Measurements from ENCODE around the gene ARMC10.
"Not testable (repeated sequence)": the region's sequence is repeated elsewhere in the genome, so short reads cannot be mapped to it uniquely, and the experiment has no call there.

Gene ARMC10

GRCh38 chr7:103074519-103075336, at the start of gene ARMC10, which contains the start of gene FBXL13:
Gene ARMC10, plus strand, starts transcription at chr7:103075140. Its CDS starts 133 bp downstream, at chr7:103075273.
Gene FBXL13, minus strand, starts transcription at chr7:103074796.
- DNase-seq (ENCODE audit: low spot score): peak; percentile 91

GRCh38 chr7:103025341-103025740, 49.6 kb upstream of the ARMC10 start:
- DNase-seq (ENCODE audit: low spot score): no peak

- DNase-seq (ENCODE audit: low spot score): no peak
These were observed 43.9 kb upstream of the ARMC10 start for GRCh38 chr7:103031024-103031423.

GRCh38 chr7:103031781-103032180, 43.2 kb upstream of the ARMC10 start:
- no peak for DNase-seq (ENCODE audit: low spot score)

- DNase-seq (ENCODE audit: low spot score): not testable (repeated sequence)
These were observed 40.6 kb upstream of the ARMC10 start for GRCh38 chr7:103034318-103034717.

GRCh38 chr7:103037476-103037822, 37.5 kb upstream of the ARMC10 start:
- no peak for DNase-seq (ENCODE audit: low spot score)

GRCh38 chr7:103037823-103038739, 36.9 kb upstream of the ARMC10 start:
- DNase-seq (ENCODE audit: low spot score): peak; percentile 8

GRCh38 chr7:103041815-103042214, 33.1 kb upstream of the ARMC10 start:
- DNase-seq (ENCODE audit: low spot score): not testable (repeated sequence)

GRCh38 chr7:103048833-103049232, 26.1 kb upstream of the ARMC10 start:
- no peak for DNase-seq (ENCODE audit: low spot score)

- DNase-seq (ENCODE audit: low spot score): no peak
These were observed 23.4 kb upstream of the ARMC10 start for GRCh38 chr7:103051519-103051918.

- not testable (repeated sequence) for DNase-seq (ENCODE audit: low spot score)
These were observed 18.9 kb upstream of the ARMC10 start for GRCh38 chr7:103056006-103056405.

GRCh38 chr7:103058122-103058521, 16.8 kb upstream of the ARMC10 start:
- DNase-seq (ENCODE audit: low spot score): no peak

- DNase-seq (ENCODE audit: low spot score): no peak
These were observed 15.5 kb upstream of the ARMC10 start for GRCh38 chr7:103059471-103059870.

- no peak for DNase-seq (ENCODE audit: low spot score)
These were observed 11.0 kb upstream of the ARMC10 start for GRCh38 chr7:103063895-103064294.

GRCh38 chr7:103065667-103066066, 9.3 kb upstream of the ARMC10 start:
- DNase-seq (ENCODE audit: low spot score): peak; percentile 15

- no peak for DNase-seq (ENCODE audit: low spot score)
These were observed 6.2 kb upstream of the ARMC10 start for GRCh38 chr7:103068414-103069403.

GRCh38 chr7:103071000-103071399, 3.9 kb upstream of the ARMC10 start:
- no peak for DNase-seq (ENCODE audit: low spot score)

GRCh38 chr7:103073989-103074518, 886 bp upstream of the ARMC10 start:
- no peak for DNase-seq (ENCODE audit: low spot score)

- DNase-seq (ENCODE audit: low spot score): peak; percentile 37
These were observed 488 bp downstream of the ARMC10 start for GRCh38 chr7:103075337-103075918.

GRCh38 chr7:103076764-103077163, 1.8 kb downstream of the ARMC10 start:
- no peak for DNase-seq (ENCODE audit: low spot score)

- DNase-seq (ENCODE audit: low spot score): no peak
These were observed 2.4 kb downstream of the ARMC10 start for GRCh38 chr7:103077318-103077717.
